ENCODE measurements around the gene ARID3A.

- TF ChIP-seq CTCF (IDR thresholded peaks at IDR 0.05; ENCODE audit: insufficient read depth, low read depth, low read length) (no peak), EZH2 (IDR thresholded peaks at IDR 0.05; ENCODE audit: insufficient read depth, low read length) (no peak)
These were observed 37.0 kb downstream of the ARID3A start for GRCh38 chr19:962683-963400.

Measured in astrocyte (in vitro differentiated cells and primary cell).